ENCODE data around the gene PRDM12.

- TF ChIP-seq, protein P1, sequence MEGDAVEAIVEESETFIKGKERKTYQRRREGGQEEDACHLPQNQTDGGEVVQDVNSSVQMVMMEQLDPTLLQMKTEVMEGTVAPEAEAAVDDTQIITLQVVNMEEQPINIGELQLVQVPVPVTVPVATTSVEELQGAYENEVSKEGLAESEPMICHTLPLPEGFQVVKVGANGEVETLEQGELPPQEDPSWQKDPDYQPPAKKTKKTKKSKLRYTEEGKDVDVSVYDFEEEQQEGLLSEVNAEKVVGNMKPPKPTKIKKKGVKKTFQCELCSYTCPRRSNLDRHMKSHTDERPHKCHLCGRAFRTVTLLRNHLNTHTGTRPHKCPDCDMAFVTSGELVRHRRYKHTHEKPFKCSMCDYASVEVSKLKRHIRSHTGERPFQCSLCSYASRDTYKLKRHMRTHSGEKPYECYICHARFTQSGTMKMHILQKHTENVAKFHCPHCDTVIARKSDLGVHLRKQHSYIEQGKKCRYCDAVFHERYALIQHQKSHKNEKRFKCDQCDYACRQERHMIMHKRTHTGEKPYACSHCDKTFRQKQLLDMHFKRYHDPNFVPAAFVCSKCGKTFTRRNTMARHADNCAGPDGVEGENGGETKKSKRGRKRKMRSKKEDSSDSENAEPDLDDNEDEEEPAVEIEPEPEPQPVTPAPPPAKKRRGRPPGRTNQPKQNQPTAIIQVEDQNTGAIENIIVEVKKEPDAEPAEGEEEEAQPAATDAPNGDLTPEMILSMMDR (IDR thresholded peaks at IDR 0.05): no peak
- TF ChIP-seq POLR2A (IDR thresholded peaks at IDR 0.05): no peak
These were observed 4.1 kb upstream of the PRDM12 start for GRCh38 chr9:130660326-130660682.

Data from uterus (tissue), 2 donors.